WTC11 (cell line): ENCODE measurements around the gene BTBD1. TPM values are rescaled to one million over a fixed set of nuclear protein-coding genes. Genes with fewer than 3 reads are reported as not detected.
A peak's percentile ranks its signal among the peaks of the same experiment; 100 is the strongest.

Source experiments
- ATAC-seq: fragments of 200-7000 bp; cut with Tn5 transposase; 2 replicates; pipeline ENCODE4 v1.10.0; 2021; ENCODE audit warnings: mild to moderate bottlenecking, moderate library complexity
- CTCF ChIA-PET: fragments of 300-600 bp; sonication (Branson Sonifier 250); formaldehyde crosslinking; loops from one replicate; lab custom pipeline; 2021; ENCODE audit warnings: antibody characterized with exemption; lab: Charles Lee
- POLR2A ChIA-PET: fragments of 350-600 bp; sonication (Branson Sonifier 250); formaldehyde crosslinking; loops from one replicate; lab custom pipeline; 2021; ENCODE audit warnings: antibody characterized with exemption; lab: Charles Lee
- DNase-seq: peaks from one replicate; pipeline ENCODE4 v3.0.0; 2021; ENCODE audit warnings: low spot score
- H3K27ac Mint-ChIP-seq: 2 replicates; pipeline ENCODE4 v1.8.0; 2021; ENCODE audit warnings: mixed read lengths
- H3K27me3 Mint-ChIP-seq: 2 replicates; pipeline ENCODE4 v1.8.0; 2021; ENCODE audit warnings: low read depth, mild to moderate bottlenecking, moderate library complexity, mixed read lengths
- H3K36me3 Mint-ChIP-seq: 2 replicates; pipeline ENCODE4 v1.8.0; 2021; ENCODE audit warnings: mixed read lengths
- H3K4me1 Mint-ChIP-seq: 2 replicates; pipeline ENCODE4 v1.8.0; 2022; ENCODE audit warnings: mixed read lengths
- H3K4me3 Mint-ChIP-seq: 2 replicates; pipeline ENCODE4 v1.8.0; 2021; ENCODE audit warnings: mild to moderate bottlenecking, moderate library complexity, mixed read lengths
- H3K9me3 Mint-ChIP-seq: 2 replicates; pipeline ENCODE4 v1.8.0; 2021; ENCODE audit warnings: mixed read lengths
- ATF1 ChIP-seq: sonication (generic); formaldehyde crosslinking; IDR thresholded peaks from 2 replicates; pipeline ENCODE4 v1.8.1; 2023; ENCODE audit warnings: mild to moderate bottlenecking, moderate library complexity, missing genetic modification reagents
- CBFB ChIP-seq: sonication (generic); formaldehyde crosslinking; IDR thresholded peaks from 2 replicates; pipeline ENCODE4 v1.8.1; 2022; ENCODE audit warnings: mild to moderate bottlenecking, low read depth, missing genetic modification reagents
- CREB1 ChIP-seq: sonication (generic); formaldehyde crosslinking; IDR thresholded peaks from 2 replicates; pipeline ENCODE4 v1.8.0; 2023; ENCODE audit warnings: mild to moderate bottlenecking, missing genetic modification reagents
- CREM ChIP-seq: sonication (generic); formaldehyde crosslinking; IDR thresholded peaks from 2 replicates; pipeline ENCODE4 v1.8.1; 2022; ENCODE audit warnings: mild to moderate bottlenecking, missing genetic modification reagents, moderate library complexity
- ESRRA ChIP-seq: sonication (generic); formaldehyde crosslinking; IDR thresholded peaks from 2 replicates; pipeline ENCODE4 v1.8.1; 2022; ENCODE audit warnings: mild to moderate bottlenecking, missing genetic modification reagents, borderline replicate concordance
- FOXP1 ChIP-seq: sonication (generic); formaldehyde crosslinking; IDR thresholded peaks from 2 replicates; pipeline ENCODE4 v1.8.0; 2022; ENCODE audit warnings: missing genetic modification reagents, mild to moderate bottlenecking, moderate library complexity, borderline replicate concordance
- IRF2 ChIP-seq: sonication (generic); formaldehyde crosslinking; IDR thresholded peaks from 2 replicates; pipeline ENCODE4 v1.8.0; 2022; ENCODE audit warnings: low read depth, missing genetic modification reagents, borderline replicate concordance
- JAZF1 ChIP-seq: fragments of 250-450 bp; sonication (Bioruptor Pico); IDR thresholded peaks from 2 replicates; pipeline ENCODE4 v1.9.0; 2021; ENCODE audit warnings: moderate library complexity, mild to moderate bottlenecking, inconsistent platforms
- MYBL2 ChIP-seq: sonication (generic); formaldehyde crosslinking; IDR thresholded peaks from 2 replicates; pipeline ENCODE4 v1.8.1; 2023; ENCODE audit warnings: mild to moderate bottlenecking, moderate library complexity, missing genetic modification reagents
- SMAD3 ChIP-seq: sonication (generic); formaldehyde crosslinking; IDR thresholded peaks from 2 replicates; pipeline ENCODE4 v1.8.0; 2022; ENCODE audit warnings: missing genetic modification reagents, mild to moderate bottlenecking, borderline replicate concordance
- TEAD4 ChIP-seq: sonication (generic); formaldehyde crosslinking; IDR thresholded peaks from 2 replicates; pipeline ENCODE4 v1.8.0; 2022; ENCODE audit warnings: mild to moderate bottlenecking, missing genetic modification reagents
- ZNF121 ChIP-seq: sonication (generic); formaldehyde crosslinking; IDR thresholded peaks from 2 replicates; pipeline ENCODE4 v1.8.0; 2023; ENCODE audit warnings: missing genetic modification reagents
- total RNA-seq: library from RNA; stranded (reverse); gene quantifications from 3 replicates; pipeline ENCODE4 v1.2.3, GENCODE V29; 2021
- TF ChIP-seq, protein P1 (sequence below): sonication (generic); formaldehyde crosslinking; conservative IDR thresholded peaks from 2 replicates; pipeline ENCODE4 v1.8.1; 2022; ENCODE audit warnings: mild to moderate bottlenecking, missing genetic modification reagents
- TF ChIP-seq, protein P2 (sequence below): fragments of 200-600 bp; IDR thresholded peaks from 2 replicates; pipeline ENCODE4 v1.8.0; 2022; ENCODE audit warnings: antibody characterized with exemption
- TF ChIP-seq, protein P3 (sequence below): fragments of 250-450 bp; sonication (Bioruptor Pico); IDR thresholded peaks from 2 replicates; pipeline ENCODE4 v1.9.0; 2021; ENCODE audit warnings: mild to moderate bottlenecking
- TF ChIP-seq, protein P4 (sequence below): sonication (generic); formaldehyde crosslinking; IDR thresholded peaks from 2 replicates; pipeline ENCODE4 v1.8.0; 2022; ENCODE audit warnings: mild to moderate bottlenecking, missing genetic modification reagents
- TF ChIP-seq, protein P5 (sequence below): sonication (generic); formaldehyde crosslinking; IDR thresholded peaks from 2 replicates; pipeline ENCODE4 v1.8.0; 2022; ENCODE audit warnings: mild to moderate bottlenecking, missing genetic modification reagents

Gene BTBD1
- total RNA-seq, 1 experiment from 2014 or later = 39.6 TPM

DNA sequence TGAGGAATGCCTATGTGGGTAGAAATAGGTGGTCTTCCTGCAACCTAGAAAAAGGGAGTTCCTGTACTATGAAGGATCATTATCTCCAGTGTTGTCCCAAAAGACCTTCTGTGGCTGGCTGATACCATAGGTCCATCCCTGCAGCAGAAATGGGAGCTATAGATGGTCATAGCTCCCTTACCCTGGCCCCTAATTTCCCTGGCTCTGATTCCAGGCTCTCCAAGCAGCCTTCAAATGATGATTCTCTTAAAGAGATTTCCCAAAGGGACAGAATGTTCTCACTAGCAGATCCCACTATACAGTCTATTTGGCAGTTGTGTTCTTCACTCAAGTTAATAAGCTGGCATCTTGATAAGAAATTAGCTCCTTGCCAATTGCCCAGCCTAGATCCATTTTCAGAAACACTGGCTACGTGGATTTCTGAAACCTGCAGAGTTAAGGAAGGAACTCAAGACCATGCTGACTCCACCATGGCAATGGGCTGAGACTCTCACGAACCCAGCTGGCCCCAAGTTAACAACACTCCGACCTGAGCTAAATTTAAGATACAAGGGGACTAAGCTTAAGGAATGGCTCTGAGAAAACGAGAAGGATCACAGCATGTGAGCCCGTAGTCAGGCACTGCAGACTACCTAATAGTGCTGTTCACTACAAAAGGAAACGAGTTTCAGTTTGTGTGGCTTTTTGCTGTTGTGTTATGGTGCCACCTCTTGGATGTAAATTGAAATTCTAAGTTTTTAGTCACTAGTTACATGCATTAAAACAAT is 67.0 kb downstream of the BTBD1 start:
- ATAC-seq = peak; percentile 94
- no peak overlapping the region for H3K4me3 Mint-ChIP-seq
- peaks cover under 1% of the 10 kb centered on the region; the same call in 1 of the 2 replicates for H3K27me3 Mint-ChIP-seq
- H3K27ac Mint-ChIP-seq = no peak overlapping the region
- no peak for TF ChIP-seq ATF1 (CRISPR knock-in tag)
- no peak for TF ChIP-seq CBFB (CRISPR knock-in tag)
- TF ChIP-seq, protein P1, sequence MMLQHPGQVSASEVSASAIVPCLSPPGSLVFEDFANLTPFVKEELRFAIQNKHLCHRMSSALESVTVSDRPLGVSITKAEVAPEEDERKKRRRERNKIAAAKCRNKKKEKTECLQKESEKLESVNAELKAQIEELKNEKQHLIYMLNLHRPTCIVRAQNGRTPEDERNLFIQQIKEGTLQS (CRISPR knock-in tag) = no peak
- TF ChIP-seq, all 79 proteins: peak for 0
- ChIA-PET POLR2A (no interaction called here), CTCF (interaction anchor here (0.8 to 1.7 kb wide), 10 partner anchors 11 to 469 kb away, joined by 3 to 10 read pairs (median 3); partner anchors contain the start of genes C15orf40 and WHAMM)
- H3K36me3 Mint-ChIP-seq = peaks cover 4% of the 10 kb centered on the region
- 0 out of 2 replicates have a peak, but pooled peaks cover 3% of the 10 kb centered on the region for H3K9me3 Mint-ChIP-seq
- H3K4me1 Mint-ChIP-seq = no peaks in the 10 kb centered on the region
- DNase-seq = peak; percentile 15

DNA sequence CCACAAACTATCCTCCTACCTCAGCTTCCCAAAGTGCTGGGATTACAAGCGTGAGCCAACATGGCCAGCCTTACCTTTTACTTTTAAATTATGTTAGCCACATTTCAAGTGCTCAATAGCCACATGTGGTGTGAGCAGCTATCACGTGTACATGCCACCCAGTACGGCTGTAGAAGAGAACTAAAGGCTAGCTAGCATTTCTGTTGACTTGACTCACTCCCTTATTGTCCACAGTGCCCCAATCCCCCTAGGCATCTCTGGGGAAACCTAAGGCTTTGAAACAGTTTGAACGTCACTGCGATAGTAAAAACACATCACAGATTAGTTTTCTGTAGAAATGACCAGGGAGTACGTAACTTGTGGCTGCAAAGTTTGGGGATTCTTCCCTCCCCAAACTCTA is 67.6 kb downstream of the BTBD1 start:
- ChIA-PET CTCF (interaction anchor here (0.8 to 1.7 kb wide), 8 partner anchors 12 to 469 kb away, joined by 3 to 10 read pairs (median 4); partner anchors contain the start of gene C15orf40), POLR2A (no interaction called here)
- no peak for TF ChIP-seq CREB1 (CRISPR knock-in tag)
- no peak for TF ChIP-seq IRF2 (CRISPR knock-in tag)
- no peak for TF ChIP-seq JAZF1 (CRISPR knock-in tag)
- no peak for TF ChIP-seq SMAD3 (CRISPR knock-in tag)
- Mint-ChIP-seq H3K9me3 (0 out of 2 replicates have a peak, but pooled peaks cover 3% of the 10 kb centered on the region), H3K36me3 (peaks cover 4% of the 10 kb centered on the region), H3K4me1 (no peaks in the 10 kb centered on the region), H3K4me3 (no peak overlapping the region), H3K27ac (no peak overlapping the region), H3K27me3 (peaks cover 2% of the 10 kb centered on the region; the same call in 1 of the 2 replicates)
- DNase-seq (no peak), ATAC-seq (no peak)

DNA sequence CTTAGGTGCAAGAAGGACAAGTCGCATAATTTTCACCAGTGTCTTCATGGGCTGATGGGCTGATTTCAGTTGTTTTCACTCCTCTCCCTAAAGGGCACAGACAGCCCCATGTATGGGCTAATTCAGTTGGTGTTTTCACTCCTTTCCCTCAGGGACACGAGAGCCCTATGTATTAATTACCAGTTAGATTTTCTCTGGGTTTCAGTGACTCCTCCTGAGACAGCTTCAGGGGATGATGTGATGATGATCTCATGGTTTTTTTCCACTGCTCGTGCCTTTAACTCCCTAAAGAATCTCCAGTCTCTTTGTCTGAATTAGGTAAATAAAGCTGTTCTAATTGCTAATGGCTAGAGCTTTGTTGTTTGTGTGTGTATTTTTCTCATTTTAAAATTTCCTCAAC is 71.1 kb downstream of the BTBD1 start:
- Mint-ChIP-seq H3K36me3 (peaks cover 4% of the 10 kb centered on the region), H3K27me3 (peaks cover 2% of the 10 kb centered on the region; the same call in 1 of the 2 replicates), H3K4me3 (no peak overlapping the region), H3K9me3 (0 out of 2 replicates have a peak, but pooled peaks cover 3% of the 10 kb centered on the region), H3K27ac (no peak overlapping the region), H3K4me1 (no peaks in the 10 kb centered on the region)
- ATAC-seq = no peak
- POLR2A ChIA-PET = no interaction called here
- CTCF ChIA-PET = interaction anchor here (1.9 kb wide), 1 partner anchor 146 kb away, joined by 7 read pairs; no protein-coding TSS in a partner anchor
- no peak for DNase-seq
- no peak for TF ChIP-seq IRF2 (CRISPR knock-in tag)
- TF ChIP-seq, all 79 proteins: peak for 0

DNA sequence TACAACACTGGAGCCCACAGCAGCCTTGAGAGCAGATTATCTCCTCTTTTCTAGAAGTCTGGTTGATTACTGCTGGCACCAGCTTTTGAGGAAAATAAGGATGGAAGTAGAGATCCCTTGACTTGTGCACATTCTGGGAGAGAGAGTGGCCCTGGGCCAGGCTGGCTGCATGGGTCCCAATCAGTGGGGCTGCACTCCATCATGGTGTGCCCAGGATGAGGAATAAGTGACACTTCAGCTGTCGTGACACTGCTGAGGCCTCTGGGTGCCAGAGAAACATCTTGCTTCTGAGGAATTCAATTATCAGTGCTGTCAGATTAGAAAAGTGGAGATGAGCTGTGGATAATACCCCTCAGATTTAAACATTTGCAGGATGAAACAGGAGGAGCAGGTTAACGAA is 72.0 kb downstream of the BTBD1 start:
- no peak for DNase-seq
- TF ChIP-seq, protein P2, sequence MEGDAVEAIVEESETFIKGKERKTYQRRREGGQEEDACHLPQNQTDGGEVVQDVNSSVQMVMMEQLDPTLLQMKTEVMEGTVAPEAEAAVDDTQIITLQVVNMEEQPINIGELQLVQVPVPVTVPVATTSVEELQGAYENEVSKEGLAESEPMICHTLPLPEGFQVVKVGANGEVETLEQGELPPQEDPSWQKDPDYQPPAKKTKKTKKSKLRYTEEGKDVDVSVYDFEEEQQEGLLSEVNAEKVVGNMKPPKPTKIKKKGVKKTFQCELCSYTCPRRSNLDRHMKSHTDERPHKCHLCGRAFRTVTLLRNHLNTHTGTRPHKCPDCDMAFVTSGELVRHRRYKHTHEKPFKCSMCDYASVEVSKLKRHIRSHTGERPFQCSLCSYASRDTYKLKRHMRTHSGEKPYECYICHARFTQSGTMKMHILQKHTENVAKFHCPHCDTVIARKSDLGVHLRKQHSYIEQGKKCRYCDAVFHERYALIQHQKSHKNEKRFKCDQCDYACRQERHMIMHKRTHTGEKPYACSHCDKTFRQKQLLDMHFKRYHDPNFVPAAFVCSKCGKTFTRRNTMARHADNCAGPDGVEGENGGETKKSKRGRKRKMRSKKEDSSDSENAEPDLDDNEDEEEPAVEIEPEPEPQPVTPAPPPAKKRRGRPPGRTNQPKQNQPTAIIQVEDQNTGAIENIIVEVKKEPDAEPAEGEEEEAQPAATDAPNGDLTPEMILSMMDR = no peak
- TF ChIP-seq MYBL2 (no peak), CREM (CRISPR knock-in tag) (no peak), FOXP1 (CRISPR knock-in tag) (no peak), TEAD4 (CRISPR knock-in tag) (no peak), ESRRA (no peak), JAZF1 (CRISPR knock-in tag) (no peak), ZNF121 (no peak)
- TF ChIP-seq, protein P3, sequence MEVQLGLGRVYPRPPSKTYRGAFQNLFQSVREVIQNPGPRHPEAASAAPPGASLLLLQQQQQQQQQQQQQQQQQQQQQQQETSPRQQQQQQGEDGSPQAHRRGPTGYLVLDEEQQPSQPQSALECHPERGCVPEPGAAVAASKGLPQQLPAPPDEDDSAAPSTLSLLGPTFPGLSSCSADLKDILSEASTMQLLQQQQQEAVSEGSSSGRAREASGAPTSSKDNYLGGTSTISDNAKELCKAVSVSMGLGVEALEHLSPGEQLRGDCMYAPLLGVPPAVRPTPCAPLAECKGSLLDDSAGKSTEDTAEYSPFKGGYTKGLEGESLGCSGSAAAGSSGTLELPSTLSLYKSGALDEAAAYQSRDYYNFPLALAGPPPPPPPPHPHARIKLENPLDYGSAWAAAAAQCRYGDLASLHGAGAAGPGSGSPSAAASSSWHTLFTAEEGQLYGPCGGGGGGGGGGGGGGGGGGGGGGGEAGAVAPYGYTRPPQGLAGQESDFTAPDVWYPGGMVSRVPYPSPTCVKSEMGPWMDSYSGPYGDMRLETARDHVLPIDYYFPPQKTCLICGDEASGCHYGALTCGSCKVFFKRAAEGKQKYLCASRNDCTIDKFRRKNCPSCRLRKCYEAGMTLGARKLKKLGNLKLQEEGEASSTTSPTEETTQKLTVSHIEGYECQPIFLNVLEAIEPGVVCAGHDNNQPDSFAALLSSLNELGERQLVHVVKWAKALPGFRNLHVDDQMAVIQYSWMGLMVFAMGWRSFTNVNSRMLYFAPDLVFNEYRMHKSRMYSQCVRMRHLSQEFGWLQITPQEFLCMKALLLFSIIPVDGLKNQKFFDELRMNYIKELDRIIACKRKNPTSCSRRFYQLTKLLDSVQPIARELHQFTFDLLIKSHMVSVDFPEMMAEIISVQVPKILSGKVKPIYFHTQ (CRISPR knock-in tag) = no peak
- TF ChIP-seq, protein P4, sequence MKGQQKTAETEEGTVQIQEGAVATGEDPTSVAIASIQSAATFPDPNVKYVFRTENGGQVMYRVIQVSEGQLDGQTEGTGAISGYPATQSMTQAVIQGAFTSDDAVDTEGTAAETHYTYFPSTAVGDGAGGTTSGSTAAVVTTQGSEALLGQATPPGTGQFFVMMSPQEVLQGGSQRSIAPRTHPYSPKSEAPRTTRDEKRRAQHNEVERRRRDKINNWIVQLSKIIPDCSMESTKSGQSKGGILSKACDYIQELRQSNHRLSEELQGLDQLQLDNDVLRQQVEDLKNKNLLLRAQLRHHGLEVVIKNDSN (CRISPR knock-in tag) = no peak
- TF ChIP-seq, protein P5, sequence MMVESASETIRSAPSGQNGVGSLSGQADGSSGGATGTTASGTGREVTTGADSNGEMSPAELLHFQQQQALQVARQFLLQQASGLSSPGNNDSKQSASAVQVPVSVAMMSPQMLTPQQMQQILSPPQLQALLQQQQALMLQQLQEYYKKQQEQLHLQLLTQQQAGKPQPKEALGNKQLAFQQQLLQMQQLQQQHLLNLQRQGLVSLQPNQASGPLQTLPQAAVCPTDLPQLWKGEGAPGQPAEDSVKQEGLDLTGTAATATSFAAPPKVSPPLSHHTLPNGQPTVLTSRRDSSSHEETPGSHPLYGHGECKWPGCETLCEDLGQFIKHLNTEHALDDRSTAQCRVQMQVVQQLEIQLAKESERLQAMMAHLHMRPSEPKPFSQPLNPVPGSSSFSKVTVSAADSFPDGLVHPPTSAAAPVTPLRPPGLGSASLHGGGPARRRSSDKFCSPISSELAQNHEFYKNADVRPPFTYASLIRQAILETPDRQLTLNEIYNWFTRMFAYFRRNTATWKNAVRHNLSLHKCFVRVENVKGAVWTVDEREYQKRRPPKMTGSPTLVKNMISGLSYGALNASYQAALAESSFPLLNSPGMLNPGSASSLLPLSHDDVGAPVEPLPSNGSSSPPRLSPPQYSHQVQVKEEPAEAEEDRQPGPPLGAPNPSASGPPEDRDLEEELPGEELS = no peak
- TF ChIP-seq, all 79 proteins: peak for 0
- 0 out of 2 replicates have a peak, but pooled peaks cover 3% of the 10 kb centered on the region for H3K9me3 Mint-ChIP-seq
- no peak overlapping the region for H3K27ac Mint-ChIP-seq
- peaks cover 2% of the 10 kb centered on the region; the same call in 1 of the 2 replicates for H3K27me3 Mint-ChIP-seq
- H3K4me3 Mint-ChIP-seq = no peak overlapping the region
- H3K36me3 Mint-ChIP-seq = peaks cover 8% of the 10 kb centered on the region
- CTCF ChIA-PET = no interaction called here
- POLR2A ChIA-PET = no interaction called here
- no peak for ATAC-seq
- H3K4me1 Mint-ChIP-seq = no peaks in the 10 kb centered on the region
